Hepatocyte (in vitro differentiated cells): Measurements from ENCODE around the gene SPA17.

Source experiments
- CTCF ChIP-seq: fragments of 200-600 bp; sonication (generic); IDR thresholded peaks from 2 replicates; pipeline ENCODE4 v1.5.1; 2016; ENCODE audit warnings: antibody characterized with exemption, mild to moderate bottlenecking; ENCODE audit not compliant: poor library complexity
- EZH2 ChIP-seq: fragments of 200-600 bp; sonication (generic); IDR thresholded peaks from 2 replicates; pipeline ENCODE4 v1.6.1; 2016; ENCODE audit warnings: antibody characterized with exemption, mild to moderate bottlenecking, borderline replicate concordance
- EZH2phosphoT487 ChIP-seq: fragments of 200-600 bp; sonication (generic); IDR thresholded peaks from one replicate; pipeline ENCODE4 v1.6.1; 2018; ENCODE audit warnings: antibody characterized with exemption, mild to moderate bottlenecking, low read depth, moderate library complexity; ENCODE audit not compliant: unreplicated experiment, severe bottlenecking

- no peak for TF ChIP-seq CTCF
- no peak for TF ChIP-seq EZH2
- no peak for TF ChIP-seq EZH2phosphoT487
These were observed 43.7 kb downstream of the SPA17 start for GRCh38 chr11:124717421-124717785.
